ENCODE results near the gene ZRANB2.

ZRANB2 gene

GRCh38 chr1:71071720-71072119 is 9.1 kb downstream of the ZRANB2 start:
- ChIA-PET POLR2A (no interaction called here), CTCF (no interaction called here)

GRCh38 chr1:71068325-71069240 is 12.3 kb downstream of the ZRANB2 start:
- H3K36me3 ChIP-seq (ENCODE audit: control insufficient read depth in 2 of 2, insufficient read depth in 1 of 2, low read length in 2 of 2): peaks cover 85 to 94% of the 10 kb centered on the region in 2 experiments
- H3K4me3 ChIP-seq (ENCODE audit: low read depth, low read length): no peak overlapping the region
- TF ChIP-seq ZNF561 (tag by site-specific recombination; IDR thresholded peaks at IDR 0.05; ENCODE audit: borderline replicate concordance) (no peak), SALL2 (tag by site-specific recombination; IDR thresholded peaks at IDR 0.05; ENCODE audit: borderline replicate concordance) (no peak), ZNF558 (tag by site-specific recombination; IDR thresholded peaks at IDR 0.05) (no peak), TSHZ1 (tag by site-specific recombination; IDR thresholded peaks at IDR 0.05; ENCODE audit: borderline replicate concordance) (no peak), ZNF621 (tag by site-specific recombination; IDR thresholded peaks at IDR 0.05) (no peak), ZNF791 (tag by site-specific recombination; IDR thresholded peaks at IDR 0.05) (no peak), SCRT2 (tag by site-specific recombination; IDR thresholded peaks at IDR 0.05) (no peak), REPIN1 (tag by site-specific recombination; IDR thresholded peaks at IDR 0.05; ENCODE audit: low read depth) (no peak)
- H3K4me1 ChIP-seq (ENCODE audit: control insufficient read depth, insufficient read depth, low read length): no peaks in the 10 kb centered on the region
- H3K9me3 ChIP-seq (ENCODE audit: control insufficient read depth, insufficient read depth, low read depth, low read length): no peaks in the 10 kb centered on the region
- CTCF ChIA-PET: no interaction called here
- POLR2A ChIA-PET: interaction anchor here (1.0 kb wide), 1 partner anchor 8 kb away, joined by 3 read pairs; no protein-coding TSS in a partner anchor
- no peak overlapping the region for H3K27ac ChIP-seq (ENCODE audit: extremely low read depth, low read depth, low read length)

More at GRCh38 chr1:71071720-71072119, 9.1 kb downstream of the ZRANB2 start:
- H3K4me1 ChIP-seq (ENCODE audit: control insufficient read depth, insufficient read depth, low read length): no peaks in the 10 kb centered on the region
- H3K4me3 ChIP-seq (ENCODE audit: low read depth, low read length): no peak overlapping the region
- no peak for TF ChIP-seq ZBTB8A (tag by site-specific recombination; IDR thresholded peaks at IDR 0.05)
- no peak for TF ChIP-seq ZNF280D (tag by site-specific recombination; IDR thresholded peaks at IDR 0.05)
- peaks cover 84 to 94% of the 10 kb centered on the region in 2 experiments for H3K36me3 ChIP-seq (ENCODE audit: control insufficient read depth in 2 of 2, insufficient read depth in 1 of 2, low read length in 2 of 2)
- H3K27ac ChIP-seq (ENCODE audit: extremely low read depth, low read depth, low read length): no peak overlapping the region
- no peaks in the 10 kb centered on the region for H3K9me3 ChIP-seq (ENCODE audit: control insufficient read depth, insufficient read depth, low read depth, low read length)

GRCh38 chr1:71054791-71055190 is 26.0 kb downstream of the ZRANB2 start:
- H3K9me3 ChIP-seq (ENCODE audit: control insufficient read depth, insufficient read depth, low read depth, low read length): no peaks in the 10 kb centered on the region
- ChIA-PET CTCF (no interaction called here), POLR2A (no interaction called here)
- no peak overlapping the region for H3K27ac ChIP-seq (ENCODE audit: extremely low read depth, low read depth, low read length)
- TF ChIP-seq MZF1 (tag by site-specific recombination; IDR thresholded peaks at IDR 0.05; ENCODE audit: borderline replicate concordance) (no peak), HOXD13 (CRISPR knock-in tag; IDR thresholded peaks at IDR 0.05; ENCODE audit: borderline replicate concordance) (no peak), TCF7L2 (IDR thresholded peaks at IDR 0.05; ENCODE audit: borderline replicate concordance, low read depth, low read length) (no peak)
- no peak overlapping the region for H3K4me3 ChIP-seq (ENCODE audit: low read depth, low read length)
- H3K36me3 ChIP-seq (ENCODE audit: control insufficient read depth in 2 of 2, insufficient read depth in 1 of 2, low read length in 2 of 2): peaks cover under 1 to 35% of the 10 kb centered on the region in 2 experiments; a peak in 2 of 3 replicates
- H3K4me1 ChIP-seq (ENCODE audit: control insufficient read depth, insufficient read depth, low read length): no peaks in the 10 kb centered on the region
